Muscle layer of duodenum (tissue), 2 donors: Measurements from ENCODE around the gene RLN3.
"Not testable (repeated sequence)": the region's sequence is repeated elsewhere in the genome, so short reads cannot be mapped to it uniquely, and the experiment has no call there.

Source experiments
- H3K27ac ChIP-seq: one replicate; pipeline ENCODE4 v1.7.0; 2013; ENCODE audit warnings: mild to moderate bottlenecking, low read length
- H3K27me3 ChIP-seq: one replicate; pipeline ENCODE4 v1.7.0; 2013; ENCODE audit warnings: low read depth, mild to moderate bottlenecking, control low read depth, low read length
- H3K36me3 ChIP-seq, 2 donors: one replicate each; pipeline ENCODE4 v1.7.0; 2013; ENCODE audit warnings: low read length in 2 of 2, control low read depth in 1 of 2, mild to moderate bottlenecking in 1 of 2; ENCODE audit not compliant: insufficient read depth in 2 of 2, control insufficient read depth in 1 of 2
- H3K4me1 ChIP-seq, 2 donors: one replicate each; pipeline ENCODE4 v1.7.0; 2013; ENCODE audit warnings: low read length in 2 of 2, mild to moderate bottlenecking in 2 of 2, control low read depth in 1 of 2, moderate library complexity in 1 of 2; ENCODE audit not compliant: insufficient read depth in 2 of 2, control insufficient read depth in 1 of 2
- H3K4me3 ChIP-seq, 2 donors: one replicate each; pipeline ENCODE4 v1.7.0; 2013; ENCODE audit warnings: low read length in 2 of 2, low read depth in 1 of 2, mild to moderate bottlenecking in 1 of 2
- H3K9me3 ChIP-seq, 2 donors: one replicate each; pipeline ENCODE4 v1.7.0; 2013; ENCODE audit warnings: low read length in 2 of 2, control low read depth in 1 of 2, mild to moderate bottlenecking in 1 of 2; ENCODE audit not compliant: control insufficient read depth in 1 of 2
- donor health status: healthy.

RLN3 gene

DNA sequence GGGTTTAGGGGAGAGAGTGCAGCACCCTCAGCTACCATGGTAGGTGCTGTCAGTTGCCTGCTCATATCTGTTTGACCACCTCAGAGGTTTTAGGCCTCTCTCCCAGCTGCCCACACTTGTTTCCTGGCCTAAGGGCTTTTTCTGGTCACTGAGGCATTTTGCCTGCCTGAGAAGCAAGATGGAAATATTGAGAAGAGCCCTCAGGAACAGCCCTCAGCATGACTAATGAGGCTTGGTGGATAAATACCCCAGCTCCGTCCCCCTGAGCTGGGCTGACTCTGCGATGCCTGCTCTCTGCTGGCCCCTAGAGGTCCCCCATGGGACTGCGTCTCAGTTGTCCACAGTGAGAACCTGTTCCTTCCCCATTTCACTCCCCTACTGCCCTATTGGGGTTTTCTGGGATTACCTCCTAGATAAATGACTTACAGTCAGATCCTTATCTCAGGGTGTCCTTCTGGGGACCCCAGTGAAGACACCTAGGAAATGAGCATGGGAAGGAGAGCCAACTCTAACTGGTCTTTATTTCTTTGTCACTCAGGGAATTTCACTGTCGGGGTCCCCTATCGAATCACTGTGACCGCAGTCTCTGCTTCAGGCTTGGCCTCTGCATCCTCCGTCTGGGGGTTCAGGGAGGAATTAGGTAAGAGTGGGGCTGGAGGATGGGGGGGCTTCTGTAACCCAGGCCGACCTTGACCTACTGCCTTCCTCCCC lies 20.6 kb downstream of the RLN3 start:
- Histone ChIP-seq H3K27me3 (no peaks in the 10 kb centered on the region), H3K4me1 (no peaks in the 10 kb centered on the region), H3K4me3 (no peak overlapping the region), H3K36me3 (no peaks in the 10 kb centered on the region), H3K9me3 (peaks cover 0 to 5% of the 10 kb centered on the region in 2 donors), H3K27ac (no peak overlapping the region)

DNA sequence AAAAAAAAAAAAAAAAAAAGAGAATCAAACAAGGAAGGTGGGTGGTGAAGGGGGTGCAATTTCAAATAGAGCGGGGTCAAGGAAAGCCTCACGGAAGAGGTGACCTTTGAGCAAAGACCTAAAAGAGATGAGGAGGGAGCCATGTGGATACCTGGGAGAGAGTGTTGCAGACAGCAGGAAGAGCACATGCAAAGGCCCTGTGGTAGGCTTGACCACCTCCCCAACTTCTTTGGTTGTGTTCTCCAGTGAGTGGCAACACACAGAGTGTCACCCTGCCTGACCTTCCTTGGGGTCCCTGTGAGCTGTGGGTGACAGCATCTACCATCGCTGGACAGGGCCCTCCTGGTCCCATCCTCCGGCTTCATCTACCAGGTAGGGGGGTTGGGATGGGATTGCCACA lies 22.6 kb downstream of the RLN3 start:
- Histone ChIP-seq H3K36me3 (no peaks in the 10 kb centered on the region), H3K27me3 (no peaks in the 10 kb centered on the region), H3K27ac (no peak overlapping the region), H3K4me1 (no peaks in the 10 kb centered on the region), H3K9me3 (peaks cover 0 to 5% of the 10 kb centered on the region in 2 donors), H3K4me3 (no peak overlapping the region)

DNA sequence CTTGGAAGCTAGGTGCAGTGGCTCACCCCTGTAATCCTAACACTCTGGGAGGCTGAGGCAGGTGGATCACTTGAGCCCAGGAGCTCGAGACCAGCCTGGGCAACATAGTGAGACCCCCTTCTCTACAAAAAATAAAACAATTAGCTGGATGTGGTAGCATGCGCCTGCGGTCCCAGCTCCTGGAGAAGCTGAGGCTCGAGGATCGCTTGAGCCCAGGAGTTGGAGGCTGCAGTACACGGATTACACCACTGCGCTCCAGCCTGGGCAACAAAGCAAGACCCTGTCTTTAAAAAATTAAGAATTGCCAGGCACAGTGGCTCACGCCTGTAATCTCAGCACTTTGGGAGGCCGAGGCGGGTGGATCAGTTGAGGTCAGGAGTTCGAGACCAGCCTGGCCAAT lies 23.0 kb downstream of the RLN3 start:
- not testable (repeated sequence) for H3K27me3 ChIP-seq, H3K27ac ChIP-seq, H3K36me3 ChIP-seq, H3K4me3 ChIP-seq, H3K9me3 ChIP-seq, H3K4me1 ChIP-seq

DNA sequence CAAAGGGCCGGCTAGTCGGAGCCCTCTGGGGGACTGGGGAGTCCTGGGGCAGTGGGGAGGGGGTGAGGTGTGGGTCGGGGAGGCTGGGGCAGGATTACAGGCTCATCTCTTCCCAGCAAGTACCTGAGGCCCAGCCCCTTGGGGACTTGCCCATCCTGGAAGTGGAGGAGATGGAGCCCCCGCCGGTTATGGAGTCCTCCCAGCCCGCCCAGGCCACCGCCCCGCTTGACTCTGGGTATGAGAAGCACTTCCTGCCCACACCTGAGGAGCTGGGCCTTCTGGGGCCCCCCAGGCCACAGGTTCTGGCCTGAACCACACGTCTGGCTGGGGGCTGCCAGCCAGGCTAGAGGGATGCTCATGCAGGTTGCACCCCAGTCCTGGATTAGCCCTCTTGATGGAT lies 24.0 kb downstream of the RLN3 start:
- Histone ChIP-seq H3K4me1 (no peaks in the 10 kb centered on the region), H3K36me3 (no peaks in the 10 kb centered on the region), H3K9me3 (peaks cover 0 to 5% of the 10 kb centered on the region in 2 donors), H3K4me3 (no peak overlapping the region), H3K27me3 (no peaks in the 10 kb centered on the region), H3K27ac (no peak overlapping the region)

DNA sequence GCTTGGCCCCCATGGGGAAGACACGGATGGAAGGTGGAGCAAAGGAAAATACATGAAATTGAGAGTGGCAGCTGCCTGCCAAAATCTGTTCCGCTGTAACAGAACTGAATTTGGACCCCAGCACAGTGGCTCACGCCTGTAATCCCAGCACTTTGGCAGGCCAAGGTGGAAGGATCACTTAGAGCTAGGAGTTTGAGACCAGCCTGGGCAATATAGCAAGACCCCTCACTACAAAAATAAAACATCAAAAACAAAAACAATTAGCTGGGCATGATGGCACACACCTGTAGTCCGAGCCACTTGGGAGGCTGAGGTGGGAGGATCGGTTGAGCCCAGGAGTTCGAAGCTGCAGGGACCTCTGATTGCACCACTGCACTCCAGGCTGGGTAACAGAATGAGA lies 24.5 kb downstream of the RLN3 start:
- Histone ChIP-seq H3K27ac (no peak overlapping the region), H3K36me3 (no peaks in the 10 kb centered on the region), H3K4me1 (no peaks in the 10 kb centered on the region), H3K4me3 (no peak overlapping the region), H3K9me3 (peaks cover 0 to 5% of the 10 kb centered on the region in 2 donors), H3K27me3 (no peaks in the 10 kb centered on the region)

DNA sequence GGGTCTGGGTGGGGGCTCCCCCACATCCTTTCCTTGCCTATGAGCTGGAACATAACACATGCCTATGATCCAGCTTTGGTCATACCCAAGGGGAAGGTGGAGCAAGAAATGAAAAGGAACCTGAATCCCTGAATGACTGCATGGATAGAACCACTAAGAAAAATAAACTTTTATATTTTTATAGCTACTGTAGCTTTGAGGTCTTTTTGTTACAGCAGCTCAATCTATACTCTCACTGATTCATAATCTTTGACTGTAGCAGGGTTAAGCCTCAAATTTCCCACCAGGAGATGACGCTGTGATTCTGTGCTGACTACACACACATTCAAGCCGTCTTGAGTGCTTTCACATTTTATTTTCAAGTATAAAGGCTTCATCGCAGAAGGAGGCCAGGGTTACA lies 25.1 kb downstream of the RLN3 start:
- H3K36me3 ChIP-seq: no peaks in the 10 kb centered on the region
- no peak overlapping the region for H3K4me3 ChIP-seq
- peaks cover 0 to 5% of the 10 kb centered on the region in 2 donors for H3K4me1 ChIP-seq
- H3K27ac ChIP-seq: no peak overlapping the region
- peaks cover 0 to 5% of the 10 kb centered on the region in 2 donors for H3K9me3 ChIP-seq
- peaks cover 3% of the 10 kb centered on the region for H3K27me3 ChIP-seq

DNA sequence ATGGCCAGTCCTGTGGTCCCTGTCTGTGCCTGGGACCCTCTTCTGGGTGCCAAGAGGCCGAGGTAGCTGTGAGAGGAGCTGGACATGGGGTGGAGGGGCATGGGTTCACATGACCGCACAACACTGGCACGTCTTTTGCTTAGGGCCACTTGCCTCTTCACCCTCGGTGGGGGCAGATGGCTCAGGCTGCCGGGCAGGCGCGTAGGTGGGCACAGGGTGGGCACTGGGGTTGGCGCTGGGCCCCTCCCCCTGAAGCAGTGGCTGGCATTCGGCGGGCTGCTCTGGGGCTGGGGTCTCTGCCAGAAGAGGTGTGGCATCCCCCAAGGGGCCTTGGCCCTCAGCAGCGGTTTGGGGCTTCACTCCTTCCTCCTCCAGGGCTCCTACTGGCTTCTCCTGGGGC lies 25.6 kb downstream of the RLN3 start:
- H3K27me3 ChIP-seq: peaks cover 8% of the 10 kb centered on the region
- peaks cover 0 to 5% of the 10 kb centered on the region in 2 donors for H3K9me3 ChIP-seq
- peaks cover 0 to 7% of the 10 kb centered on the region in 2 donors for H3K4me1 ChIP-seq
- H3K4me3 ChIP-seq: no peak overlapping the region
- no peak overlapping the region for H3K27ac ChIP-seq
- no peaks in the 10 kb centered on the region for H3K36me3 ChIP-seq

DNA sequence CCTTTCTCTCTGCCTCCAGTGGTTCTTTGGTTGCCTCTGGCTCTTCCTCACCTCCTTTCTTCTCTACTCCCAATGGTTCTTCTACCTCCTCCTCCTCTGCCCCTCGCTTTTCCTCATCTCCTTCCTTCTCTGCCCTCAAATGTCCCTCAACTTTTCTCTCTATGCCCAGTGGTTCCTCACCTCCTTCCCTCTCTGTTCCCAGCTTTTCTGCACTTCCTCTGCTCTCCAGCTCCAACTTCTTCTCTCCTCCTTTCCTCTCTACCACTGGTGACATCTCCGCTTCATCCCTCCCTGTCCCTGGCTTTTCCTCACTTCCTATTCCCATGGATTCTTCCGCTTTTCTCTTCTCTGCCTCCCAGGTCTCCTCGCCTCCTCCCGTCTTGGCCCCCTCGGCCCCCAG lies 26.2 kb downstream of the RLN3 start:
- Histone ChIP-seq H3K4me3 (no peak overlapping the region), H3K4me1 (peaks cover 0 to 7% of the 10 kb centered on the region in 2 donors), H3K9me3 (peaks cover 0 to 5% of the 10 kb centered on the region in 2 donors), H3K27ac (no peak overlapping the region), H3K36me3 (no peaks in the 10 kb centered on the region), H3K27me3 (peaks cover 14% of the 10 kb centered on the region)

DNA sequence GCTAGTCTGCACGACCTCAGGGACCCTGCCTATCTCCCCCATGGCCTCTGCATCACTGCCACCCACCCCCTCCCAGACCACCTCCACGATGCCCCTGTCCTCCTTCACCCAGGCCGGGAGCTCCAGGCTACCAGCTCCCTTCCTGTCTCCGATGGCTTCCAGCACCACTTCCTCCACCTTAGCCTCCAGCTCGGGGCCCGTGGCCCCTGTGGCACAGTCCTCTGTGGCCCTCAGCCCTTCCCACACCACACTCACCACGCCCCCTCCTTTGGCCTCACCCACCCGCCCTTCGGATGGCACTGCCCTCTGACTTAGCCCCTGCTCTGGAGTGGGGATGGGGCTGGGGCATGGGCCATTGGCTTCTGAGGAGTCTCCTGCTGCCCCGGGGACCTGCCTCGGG lies 26.8 kb downstream of the RLN3 start:
- Histone ChIP-seq H3K4me3 (no peak overlapping the region), H3K27me3 (peaks cover 17% of the 10 kb centered on the region), H3K9me3 (peaks cover 0 to 5% of the 10 kb centered on the region in 2 donors), H3K36me3 (no peaks in the 10 kb centered on the region), H3K27ac (no peak overlapping the region), H3K4me1 (peaks cover 0 to 7% of the 10 kb centered on the region in 2 donors)

DNA sequence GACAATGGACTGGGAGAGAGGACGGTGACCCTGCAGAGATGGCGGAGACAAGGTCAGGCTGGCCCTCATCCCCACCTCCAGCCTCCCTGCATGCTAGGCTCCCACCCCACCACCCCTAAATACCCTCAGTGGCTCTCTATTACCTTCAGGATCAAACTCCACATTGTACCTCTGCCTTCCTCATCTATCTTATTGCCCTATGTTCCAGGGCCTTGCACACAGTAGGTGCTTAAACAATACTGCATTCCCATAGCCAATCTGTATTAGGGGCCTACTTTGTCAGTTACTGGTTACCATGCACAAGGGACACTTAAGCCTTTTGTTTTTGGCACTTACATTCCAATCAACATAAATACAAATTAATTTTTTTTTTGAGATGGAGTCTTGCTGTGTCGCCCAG lies 27.4 kb downstream of the RLN3 start:
- H3K27ac ChIP-seq: no peak overlapping the region
- H3K27me3 ChIP-seq: peaks cover 19% of the 10 kb centered on the region
- peaks cover 0 to 7% of the 10 kb centered on the region in 2 donors for H3K4me1 ChIP-seq
- peaks cover 0 to 5% of the 10 kb centered on the region in 2 donors for H3K9me3 ChIP-seq
- H3K36me3 ChIP-seq: no peaks in the 10 kb centered on the region
- no peak overlapping the region for H3K4me3 ChIP-seq

DNA sequence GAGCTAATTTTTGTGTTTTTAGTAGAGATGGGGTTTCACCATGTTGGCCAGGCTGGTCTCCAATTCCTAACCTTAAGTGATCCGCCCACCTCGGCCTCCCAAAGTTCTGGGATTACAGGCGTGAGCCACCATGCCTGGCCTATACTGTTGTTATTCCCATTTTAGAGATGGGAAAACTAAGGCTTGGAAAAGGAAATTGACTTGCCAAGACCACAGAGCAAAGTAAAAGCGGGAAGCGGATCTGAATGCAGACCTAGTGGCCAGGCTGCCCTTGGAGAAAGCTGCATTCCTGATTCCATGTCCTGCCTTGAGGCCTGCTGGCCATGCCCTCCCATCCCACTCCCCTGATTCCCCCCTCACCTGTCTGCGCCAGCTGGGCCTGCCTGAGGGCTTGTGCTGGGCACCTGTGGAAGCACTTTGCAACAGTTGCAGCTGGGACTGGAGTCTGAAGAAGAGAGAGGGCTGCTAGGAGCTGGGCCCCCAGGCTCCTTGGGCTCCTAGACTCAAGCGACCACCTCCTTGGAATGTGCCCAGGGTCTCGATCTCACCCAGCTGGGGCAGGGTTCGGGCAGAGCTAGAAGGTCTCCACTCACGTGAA lies 28.2 kb downstream of the RLN3 start:
- Histone ChIP-seq H3K27me3 (peaks cover 19% of the 10 kb centered on the region), H3K4me1 (peaks cover 0 to 7% of the 10 kb centered on the region in 2 donors)

More for the DNA sequence above, 28.2 kb downstream of the RLN3 start:
- peaks cover 0 to 5% of the 10 kb centered on the region in 2 donors for H3K9me3 ChIP-seq
- H3K27ac ChIP-seq: no peak overlapping the region
- H3K36me3 ChIP-seq: no peaks in the 10 kb centered on the region
- H3K4me3 ChIP-seq: no peak overlapping the region
